Measurements from ENCODE around the gene IQCN.

The IQCN gene

GRCh38 chr19:18233224-18233825, 40.9 kb downstream of the IQCN start:
- DNase-seq (ENCODE audit: low spot score), result no peak

GRCh38 chr19:18232540-18233223, 41.6 kb downstream of the IQCN start:
- DNase-seq (ENCODE audit: low spot score), result no peak

GRCh38 chr19:18231775-18232174, 42.5 kb downstream of the IQCN start:
- no peak for DNase-seq (ENCODE audit: low spot score)

- no peak for DNase-seq (ENCODE audit: low spot score)
These were observed 43.1 kb downstream of the IQCN start for GRCh38 chr19:18230941-18231734.

- no peak for DNase-seq (ENCODE audit: low spot score)
These were observed 44.3 kb downstream of the IQCN start for GRCh38 chr19:18229915-18230314.

GRCh38 chr19:18229474-18229873, 44.8 kb downstream of the IQCN start:
- no peak for DNase-seq (ENCODE audit: low spot score)

- no peak for DNase-seq (ENCODE audit: low spot score)
These were observed 46.4 kb downstream of the IQCN start for GRCh38 chr19:18227781-18228271.

GRCh38 chr19:18226956-18227780, 47.1 kb downstream of the IQCN start:
- DNase-seq (ENCODE audit: low spot score), result no peak

GRCh38 chr19:18225702-18226468, 48.4 kb downstream of the IQCN start, which contains the start of gene PDE4C:
PDE4C (minus strand) TSS chr19:18226438; CDS start chr19:18226415, 23 bp downstream.
- DNase-seq (ENCODE audit: low spot score), result no peak

- no peak for DNase-seq (ENCODE audit: low spot score)
These were observed 48.9 kb downstream of the IQCN start for GRCh38 chr19:18225355-18225701.

GRCh38 chr19:18224525-18225354, 49.5 kb downstream of the IQCN start:
- peak; percentile 88 for DNase-seq (ENCODE audit: low spot score)

- DNase-seq (ENCODE audit: low spot score), result no peak
These were observed 50.3 kb downstream of the IQCN start for GRCh38 chr19:18223860-18224524.

GRCh38 chr19:18221815-18222725, 52.2 kb downstream of the IQCN start:
- no peak for DNase-seq (ENCODE audit: low spot score)

- no peak for DNase-seq (ENCODE audit: low spot score)
These were observed 53.5 kb downstream of the IQCN start for GRCh38 chr19:18220632-18221275.

GRCh38 chr19:18219911-18220631, 54.2 kb downstream of the IQCN start:
- no peak for DNase-seq (ENCODE audit: low spot score)

GRCh38 chr19:18218600-18218999, 55.7 kb downstream of the IQCN start:
- DNase-seq (ENCODE audit: low spot score), result no peak

- no peak for DNase-seq (ENCODE audit: low spot score)
These were observed 56.1 kb downstream of the IQCN start for GRCh38 chr19:18218159-18218558.
